VCaP (cell line): ENCODE results near the gene ACTL10.
"Not testable (repeated sequence)": the region's sequence is repeated elsewhere in the genome, so short reads cannot be mapped to it uniquely, and the experiment has no call there.

Source experiments
- H3K27ac ChIP-seq: fragments of 450-650 bp; 2 replicates; pipeline ENCODE4 v1.5.1; 2017
- CTCF ChIP-seq: fragments of 450-650 bp; conservative IDR thresholded peaks from 2 replicates; pipeline ENCODE4 v1.5.1; 2017; ENCODE audit warnings: mild to moderate bottlenecking, moderate library complexity

ACTL10 gene

DNA sequence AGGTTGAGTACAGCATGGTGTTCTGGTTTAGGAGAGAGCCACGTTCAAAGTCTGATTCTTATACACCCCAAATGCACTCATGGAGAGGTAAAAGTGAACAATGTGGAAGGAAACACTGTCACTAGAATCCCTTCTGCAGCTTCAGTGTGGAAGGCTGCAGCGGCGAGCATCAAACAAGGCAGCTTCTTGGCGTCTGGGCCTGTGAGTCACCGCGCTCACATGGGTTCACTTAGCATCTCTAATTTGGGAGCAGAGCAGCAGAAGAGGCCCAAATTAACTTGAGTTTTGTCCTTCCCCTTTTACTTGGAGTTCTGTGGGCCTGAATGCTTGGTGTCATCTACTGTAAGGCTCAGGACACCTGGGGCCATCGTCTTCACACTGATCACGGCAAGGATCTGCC lies 30.4 kb downstream of the ACTL10 start:
- no peak for TF ChIP-seq CTCF
- no peak overlapping the region for H3K27ac ChIP-seq

DNA sequence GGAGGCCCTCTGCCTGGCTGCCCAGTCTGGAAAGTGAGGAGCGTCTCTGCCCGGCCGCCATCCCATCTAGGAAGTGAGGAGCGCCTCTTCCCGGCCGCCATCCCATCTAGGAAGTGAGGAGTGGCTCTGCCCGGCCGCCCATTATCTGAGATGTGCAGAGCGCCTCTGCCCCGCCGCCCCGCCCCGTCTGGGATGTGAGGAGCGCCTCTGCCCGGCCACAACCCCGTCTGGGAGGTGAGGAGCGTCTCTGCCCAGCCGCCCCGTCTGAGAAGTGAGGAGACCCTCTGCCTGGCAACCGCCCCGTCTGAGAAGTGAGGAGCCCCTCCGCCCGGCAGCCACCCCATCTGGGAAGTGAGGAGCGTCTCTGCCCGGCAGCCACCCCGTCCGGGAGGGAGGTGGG lies 32.2 kb downstream of the ACTL10 start:
- H3K27ac ChIP-seq, result not testable (repeated sequence)

DNA sequence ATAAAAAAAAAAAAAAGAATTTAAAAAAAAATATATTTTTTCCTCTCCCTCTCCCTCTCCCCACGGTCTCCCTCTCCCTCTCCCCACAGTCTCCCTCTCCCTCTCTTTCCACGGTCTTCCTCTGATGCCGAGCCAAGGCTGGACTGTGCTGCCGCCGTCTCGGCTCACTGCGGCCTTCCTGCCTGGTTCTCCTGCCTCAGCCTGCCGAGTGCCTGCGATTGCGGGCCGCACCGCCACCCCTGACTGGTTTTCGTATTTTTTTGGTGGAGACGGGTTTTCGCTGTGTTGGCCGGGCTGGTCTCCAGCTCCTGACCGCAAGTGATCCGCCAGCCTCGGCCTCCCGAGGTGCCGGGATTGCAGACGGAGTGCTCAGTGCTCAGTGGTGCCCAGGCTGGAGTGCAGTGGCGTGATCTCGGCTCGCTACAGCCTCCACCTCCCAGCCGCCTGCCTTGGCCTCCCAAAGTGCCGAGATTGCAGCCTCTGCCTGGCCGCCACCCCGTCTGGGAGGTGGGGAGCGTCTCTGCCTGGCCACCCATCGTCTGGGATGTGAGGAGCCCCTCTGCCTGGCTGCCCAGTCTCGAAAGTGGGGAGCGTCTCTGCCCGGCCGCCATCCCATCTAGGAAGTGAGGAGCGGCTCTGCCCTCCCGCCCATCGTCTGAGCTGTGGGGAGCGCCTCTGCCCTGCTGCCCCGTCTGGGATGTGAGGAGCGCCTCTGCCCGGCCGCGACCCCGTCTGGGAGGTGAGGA lies 34.1 kb downstream of the ACTL10 start:
- H3K27ac ChIP-seq, result not testable (repeated sequence)

DNA sequence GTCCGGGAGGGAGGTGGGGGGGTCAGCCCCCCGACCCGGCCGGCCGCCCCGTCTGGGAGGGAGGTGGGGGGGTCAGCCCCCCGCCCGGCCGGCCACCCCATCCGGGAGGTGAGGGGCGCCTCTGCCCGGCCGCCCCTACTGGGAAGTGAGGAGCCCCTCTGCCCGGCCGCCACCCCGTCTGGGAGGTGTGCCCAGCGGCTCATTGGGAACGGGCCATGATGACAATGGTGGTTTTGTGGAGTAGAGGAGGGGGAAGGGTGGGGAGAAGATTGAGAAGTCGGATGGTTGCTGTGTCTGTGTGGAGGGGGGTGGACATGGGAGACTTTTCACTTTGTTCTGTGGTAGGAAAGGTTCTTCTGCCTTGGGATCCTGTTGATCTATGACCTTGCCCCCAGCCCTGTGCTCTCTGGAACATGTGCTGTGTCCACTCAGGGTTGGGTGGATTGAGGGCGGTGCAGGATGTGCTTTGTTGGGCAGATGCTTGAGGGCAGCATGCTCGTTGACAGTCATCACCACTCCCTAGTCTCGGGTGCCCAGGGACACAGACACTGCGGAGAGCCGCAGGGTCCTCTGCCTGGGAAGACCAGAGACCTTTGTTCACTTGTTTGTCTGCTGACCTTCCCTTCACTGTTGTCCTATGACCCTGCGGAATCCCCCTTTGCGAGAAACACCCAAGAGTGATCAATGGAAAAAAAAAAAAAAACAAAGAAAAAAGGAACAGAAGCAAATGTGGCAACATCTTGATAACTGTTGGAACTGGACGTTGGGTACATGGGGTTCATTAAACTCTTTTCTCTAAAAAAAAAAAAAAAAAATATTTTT lies 35.1 kb downstream of the ACTL10 start:
- H3K27ac ChIP-seq, result no peak overlapping the region
- no peak for TF ChIP-seq CTCF

DNA sequence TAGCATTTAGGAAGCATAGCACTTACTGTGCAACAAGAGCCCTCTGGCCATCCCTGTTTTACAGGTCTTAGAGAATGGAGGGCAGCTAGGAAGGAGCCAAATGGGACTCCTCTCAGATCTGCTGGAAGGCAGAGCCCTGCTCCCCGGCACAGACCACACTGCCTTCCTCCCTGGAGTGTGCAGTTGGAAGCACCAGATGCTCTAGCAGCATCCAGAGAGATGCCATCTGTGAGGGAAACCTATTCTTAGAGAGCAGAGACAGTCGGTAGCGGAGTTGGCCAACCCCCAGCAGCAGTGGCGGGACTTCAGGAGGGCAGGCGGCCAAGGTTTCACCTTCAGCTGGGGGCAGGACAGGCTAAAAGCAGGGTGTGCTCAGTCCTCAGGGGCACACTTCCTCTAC lies 36.1 kb downstream of the ACTL10 start:
- no peak overlapping the region for H3K27ac ChIP-seq
- TF ChIP-seq CTCF, result no peak

DNA sequence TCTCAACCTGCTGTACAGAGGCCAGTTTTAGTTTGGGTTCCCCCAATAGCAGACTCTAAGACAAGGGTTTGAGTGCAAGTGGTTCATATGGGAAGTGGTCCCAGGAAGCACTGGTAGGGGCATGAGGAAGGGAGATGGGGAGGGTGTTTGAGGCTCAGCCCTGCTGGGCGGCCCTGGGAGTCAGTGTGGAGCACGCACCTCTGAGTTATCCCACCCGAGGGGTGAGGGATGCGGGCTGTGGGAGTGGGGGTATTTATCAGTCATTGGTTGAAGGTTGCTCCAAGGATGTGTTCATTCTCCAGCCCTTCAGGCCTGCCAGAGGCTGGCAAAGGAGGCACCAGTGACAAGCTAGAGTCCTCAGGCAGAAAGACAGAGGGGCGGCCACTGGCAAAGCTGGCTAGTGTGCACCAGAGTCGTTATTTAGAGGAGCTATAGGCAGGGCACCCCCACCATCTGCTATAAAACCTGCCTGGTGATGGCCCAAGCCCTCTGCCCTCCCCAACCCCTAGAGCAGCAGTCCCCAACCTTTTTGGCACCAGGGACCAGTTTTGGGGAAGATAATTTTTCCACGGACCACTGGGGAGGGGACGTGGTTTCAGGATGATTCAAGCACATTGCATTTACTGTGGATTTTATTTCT lies 36.9 kb downstream of the ACTL10 start:
- no peak overlapping the region for H3K27ac ChIP-seq
- no peak for TF ChIP-seq CTCF

GRCh38 chr20:33704197-33704924 lies 37.6 kb downstream of the ACTL10 start:
- no peak overlapping the region for H3K27ac ChIP-seq
- no peak for TF ChIP-seq CTCF

DNA sequence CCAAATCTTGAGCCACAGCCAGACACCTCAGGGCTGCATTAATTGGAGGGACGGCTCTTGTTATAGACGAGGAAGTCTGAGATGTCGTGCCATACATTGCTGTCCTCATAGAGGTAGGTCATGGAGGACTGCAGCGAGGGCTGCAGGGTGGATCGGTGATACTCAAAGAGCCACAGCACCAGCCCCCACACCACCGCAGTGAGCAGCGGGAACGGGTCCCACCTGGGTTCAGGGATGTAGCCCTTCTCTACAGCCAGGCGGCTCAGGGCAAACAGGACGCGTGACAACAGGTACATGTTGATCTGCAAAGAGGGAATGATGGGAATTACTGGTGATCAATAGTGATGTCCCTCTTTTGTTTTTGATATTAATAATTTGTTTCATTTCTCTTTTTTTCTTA lies 40.9 kb downstream of the ACTL10 start:
- H3K27ac ChIP-seq, result no peak overlapping the region
- TF ChIP-seq CTCF, result no peak
